WTC11 (cell line): ENCODE data around the gene KCNH6. TPM values are rescaled to one million over a fixed set of nuclear protein-coding genes. Genes with fewer than 3 reads are reported as not detected.

Source experiments
- ATAC-seq: fragments of 200-7000 bp; cut with Tn5 transposase; 2 replicates; pipeline ENCODE4 v1.10.0; 2021; ENCODE audit warnings: mild to moderate bottlenecking, moderate library complexity
- CTCF ChIA-PET: fragments of 300-600 bp; sonication (Branson Sonifier 250); formaldehyde crosslinking; loops from one replicate; lab custom pipeline; 2021; ENCODE audit warnings: antibody characterized with exemption; lab: Charles Lee
- POLR2A ChIA-PET: fragments of 350-600 bp; sonication (Branson Sonifier 250); formaldehyde crosslinking; loops from one replicate; lab custom pipeline; 2021; ENCODE audit warnings: antibody characterized with exemption; lab: Charles Lee
- DNase-seq: peaks from one replicate; pipeline ENCODE4 v3.0.0; 2021; ENCODE audit warnings: low spot score
- H3K27ac Mint-ChIP-seq: 2 replicates; pipeline ENCODE4 v1.8.0; 2021; ENCODE audit warnings: mixed read lengths
- H3K27me3 Mint-ChIP-seq: 2 replicates; pipeline ENCODE4 v1.8.0; 2021; ENCODE audit warnings: low read depth, mild to moderate bottlenecking, moderate library complexity, mixed read lengths
- H3K36me3 Mint-ChIP-seq: 2 replicates; pipeline ENCODE4 v1.8.0; 2021; ENCODE audit warnings: mixed read lengths
- H3K4me1 Mint-ChIP-seq: 2 replicates; pipeline ENCODE4 v1.8.0; 2022; ENCODE audit warnings: mixed read lengths
- H3K4me3 Mint-ChIP-seq: 2 replicates; pipeline ENCODE4 v1.8.0; 2021; ENCODE audit warnings: mild to moderate bottlenecking, moderate library complexity, mixed read lengths
- H3K9me3 Mint-ChIP-seq: 2 replicates; pipeline ENCODE4 v1.8.0; 2021; ENCODE audit warnings: mixed read lengths
- CREM ChIP-seq: sonication (generic); formaldehyde crosslinking; IDR thresholded peaks from 2 replicates; pipeline ENCODE4 v1.8.1; 2022; ENCODE audit warnings: mild to moderate bottlenecking, missing genetic modification reagents, moderate library complexity
- GRHL2 ChIP-seq: fragments of 250-450 bp; sonication (Bioruptor Pico); IDR thresholded peaks from 2 replicates; pipeline ENCODE4 v1.8.0; 2022; ENCODE audit warnings: mild to moderate bottlenecking, moderate library complexity; ENCODE audit not compliant: insufficient replicate concordance, severe bottlenecking
- GTF2I ChIP-seq: fragments of 250-450 bp; sonication (Bioruptor Pico); conservative IDR thresholded peaks from 2 replicates; pipeline ENCODE4 v1.4.0; 2021; ENCODE audit warnings: mild to moderate bottlenecking
- IRF2 ChIP-seq: sonication (generic); formaldehyde crosslinking; IDR thresholded peaks from 2 replicates; pipeline ENCODE4 v1.8.0; 2022; ENCODE audit warnings: low read depth, missing genetic modification reagents, borderline replicate concordance
- JAZF1 ChIP-seq: fragments of 250-450 bp; sonication (Bioruptor Pico); IDR thresholded peaks from 2 replicates; pipeline ENCODE4 v1.9.0; 2021; ENCODE audit warnings: moderate library complexity, mild to moderate bottlenecking, inconsistent platforms
- NFATC4 ChIP-seq: fragments of 250-450 bp; sonication (Bioruptor Pico); IDR thresholded peaks from 2 replicates; pipeline ENCODE4 v1.9.0; 2021; ENCODE audit warnings: mild to moderate bottlenecking
- PRRX2 ChIP-seq: fragments of 250-450 bp; sonication (Bioruptor Pico); IDR thresholded peaks from 2 replicates; pipeline ENCODE4 v1.8.0; 2021; ENCODE audit warnings: mild to moderate bottlenecking
- RORB ChIP-seq: fragments of 250-450 bp; sonication (Bioruptor Pico); IDR thresholded peaks from 2 replicates; pipeline ENCODE4 v1.9.0; 2021; ENCODE audit warnings: mild to moderate bottlenecking
- ZNF138 ChIP-seq: sonication (generic); formaldehyde crosslinking; conservative IDR thresholded peaks from 2 replicates; pipeline ENCODE4 v1.8.1; 2022; ENCODE audit warnings: mild to moderate bottlenecking, moderate library complexity, missing genetic modification reagents
- ZNF423 ChIP-seq: fragments of 250-450 bp; sonication (Bioruptor Pico); IDR thresholded peaks from 2 replicates; pipeline ENCODE4 v2.1.2; 2022; ENCODE audit warnings: mild to moderate bottlenecking, moderate library complexity
- total RNA-seq: library from RNA; stranded (reverse); gene quantifications from 3 replicates; pipeline ENCODE4 v1.2.3, GENCODE V29; 2021
- TF ChIP-seq, protein P1 (sequence below): sonication (generic); formaldehyde crosslinking; IDR thresholded peaks from 2 replicates; pipeline ENCODE4 v1.8.1; 2022; ENCODE audit warnings: mild to moderate bottlenecking, missing genetic modification reagents, moderate library complexity, borderline replicate concordance
- TF ChIP-seq, protein P2 (sequence below): fragments of 250-450 bp; sonication (Bioruptor Pico); IDR thresholded peaks from 2 replicates; pipeline ENCODE4 v1.8.0; 2021; ENCODE audit warnings: mild to moderate bottlenecking
- TF ChIP-seq, protein P3 (sequence below): sonication (generic); formaldehyde crosslinking; conservative IDR thresholded peaks from 2 replicates; pipeline ENCODE4 v1.8.1; 2023; ENCODE audit warnings: mild to moderate bottlenecking, low read depth, missing genetic modification reagents, moderate library complexity
- TF ChIP-seq, protein P4 (sequence below): sonication (generic); formaldehyde crosslinking; IDR thresholded peaks from 2 replicates; pipeline ENCODE4 v1.8.0; 2023; ENCODE audit warnings: missing genetic modification reagents, mild to moderate bottlenecking, borderline replicate concordance

Gene KCNH6
- total RNA-seq, 1 experiment from 2014 or later, result 2.1 TPM

DNA sequence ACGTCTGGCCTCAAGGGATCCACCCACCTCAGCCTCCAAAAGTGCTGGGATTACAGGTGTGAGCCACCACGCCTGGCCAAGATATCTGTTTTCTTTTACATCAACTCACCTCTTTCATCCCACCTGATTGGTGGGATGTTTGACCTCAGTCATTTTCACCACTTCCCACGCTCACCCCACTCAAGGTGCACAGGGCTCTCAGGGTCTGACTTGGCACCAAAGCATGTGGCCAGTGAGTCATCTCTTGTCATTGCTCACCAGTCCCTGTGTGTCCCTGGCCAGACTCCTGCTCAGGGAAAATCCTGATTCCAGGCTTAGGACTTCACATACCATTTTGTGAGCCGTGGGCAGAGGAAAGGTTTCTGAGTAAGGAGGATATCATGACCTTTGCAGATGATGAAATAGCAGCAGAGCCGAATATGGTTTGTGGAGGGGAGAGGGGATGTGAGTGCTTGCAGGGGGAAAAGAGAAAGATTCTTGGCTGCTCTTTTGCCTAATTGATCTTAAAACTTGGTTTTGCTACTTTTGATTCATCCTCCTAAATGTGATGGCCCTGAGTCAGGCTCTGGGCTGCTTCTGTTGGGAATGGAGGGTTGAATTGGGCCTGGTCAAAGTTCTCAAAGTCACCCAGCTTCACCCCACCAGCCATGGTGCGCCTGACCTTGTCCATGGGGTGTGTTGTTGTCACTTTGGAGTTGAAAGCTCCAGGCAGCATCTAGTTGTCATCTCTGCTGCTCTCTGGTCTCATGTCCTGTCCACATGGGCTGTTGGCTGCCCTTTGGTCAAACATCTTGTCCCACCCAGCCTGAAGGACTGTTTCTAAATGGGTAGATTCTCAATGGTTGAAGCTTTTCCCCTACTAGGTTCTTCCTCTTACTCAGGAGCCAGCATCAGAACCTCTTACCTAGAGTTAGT, 6.0 kb upstream of the KCNH6 start:
- DNase-seq (no peak), ATAC-seq (no peak)
- POLR2A ChIA-PET, result no interaction called here
- peaks cover 21% of the 10 kb centered on the region for H3K4me1 Mint-ChIP-seq
- H3K27me3 Mint-ChIP-seq, result no peaks in the 10 kb centered on the region
- no peak overlapping the region for H3K27ac Mint-ChIP-seq
- TF ChIP-seq JAZF1 (CRISPR knock-in tag) (no peak), ZNF138 (CRISPR knock-in tag) (no peak), ZNF423 (no peak), PRRX2 (CRISPR knock-in tag) (no peak), CREM (no peak), GTF2I (CRISPR knock-in tag) (no peak), NFATC4 (CRISPR knock-in tag) (no peak), IRF2 (CRISPR knock-in tag) (no peak), RORB (no peak)
- TF ChIP-seq, protein P1, sequence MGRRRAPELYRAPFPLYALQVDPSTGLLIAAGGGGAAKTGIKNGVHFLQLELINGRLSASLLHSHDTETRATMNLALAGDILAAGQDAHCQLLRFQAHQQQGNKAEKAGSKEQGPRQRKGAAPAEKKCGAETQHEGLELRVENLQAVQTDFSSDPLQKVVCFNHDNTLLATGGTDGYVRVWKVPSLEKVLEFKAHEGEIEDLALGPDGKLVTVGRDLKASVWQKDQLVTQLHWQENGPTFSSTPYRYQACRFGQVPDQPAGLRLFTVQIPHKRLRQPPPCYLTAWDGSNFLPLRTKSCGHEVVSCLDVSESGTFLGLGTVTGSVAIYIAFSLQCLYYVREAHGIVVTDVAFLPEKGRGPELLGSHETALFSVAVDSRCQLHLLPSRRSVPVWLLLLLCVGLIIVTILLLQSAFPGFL (CRISPR knock-in tag), result no peak
- TF ChIP-seq, protein P2, sequence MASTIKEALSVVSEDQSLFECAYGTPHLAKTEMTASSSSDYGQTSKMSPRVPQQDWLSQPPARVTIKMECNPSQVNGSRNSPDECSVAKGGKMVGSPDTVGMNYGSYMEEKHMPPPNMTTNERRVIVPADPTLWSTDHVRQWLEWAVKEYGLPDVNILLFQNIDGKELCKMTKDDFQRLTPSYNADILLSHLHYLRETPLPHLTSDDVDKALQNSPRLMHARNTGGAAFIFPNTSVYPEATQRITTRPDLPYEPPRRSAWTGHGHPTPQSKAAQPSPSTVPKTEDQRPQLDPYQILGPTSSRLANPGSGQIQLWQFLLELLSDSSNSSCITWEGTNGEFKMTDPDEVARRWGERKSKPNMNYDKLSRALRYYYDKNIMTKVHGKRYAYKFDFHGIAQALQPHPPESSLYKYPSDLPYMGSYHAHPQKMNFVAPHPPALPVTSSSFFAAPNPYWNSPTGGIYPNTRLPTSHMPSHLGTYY, result no peak
- TF ChIP-seq, protein P3, sequence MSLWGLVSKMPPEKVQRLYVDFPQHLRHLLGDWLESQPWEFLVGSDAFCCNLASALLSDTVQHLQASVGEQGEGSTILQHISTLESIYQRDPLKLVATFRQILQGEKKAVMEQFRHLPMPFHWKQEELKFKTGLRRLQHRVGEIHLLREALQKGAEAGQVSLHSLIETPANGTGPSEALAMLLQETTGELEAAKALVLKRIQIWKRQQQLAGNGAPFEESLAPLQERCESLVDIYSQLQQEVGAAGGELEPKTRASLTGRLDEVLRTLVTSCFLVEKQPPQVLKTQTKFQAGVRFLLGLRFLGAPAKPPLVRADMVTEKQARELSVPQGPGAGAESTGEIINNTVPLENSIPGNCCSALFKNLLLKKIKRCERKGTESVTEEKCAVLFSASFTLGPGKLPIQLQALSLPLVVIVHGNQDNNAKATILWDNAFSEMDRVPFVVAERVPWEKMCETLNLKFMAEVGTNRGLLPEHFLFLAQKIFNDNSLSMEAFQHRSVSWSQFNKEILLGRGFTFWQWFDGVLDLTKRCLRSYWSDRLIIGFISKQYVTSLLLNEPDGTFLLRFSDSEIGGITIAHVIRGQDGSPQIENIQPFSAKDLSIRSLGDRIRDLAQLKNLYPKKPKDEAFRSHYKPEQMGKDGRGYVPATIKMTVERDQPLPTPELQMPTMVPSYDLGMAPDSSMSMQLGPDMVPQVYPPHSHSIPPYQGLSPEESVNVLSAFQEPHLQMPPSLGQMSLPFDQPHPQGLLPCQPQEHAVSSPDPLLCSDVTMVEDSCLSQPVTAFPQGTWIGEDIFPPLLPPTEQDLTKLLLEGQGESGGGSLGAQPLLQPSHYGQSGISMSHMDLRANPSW, result no peak
- H3K4me3 Mint-ChIP-seq, result no peak overlapping the region
- CTCF ChIA-PET, result no interaction called here
- H3K36me3 Mint-ChIP-seq, result no peaks in the 10 kb centered on the region
- no peaks in the 10 kb centered on the region for H3K9me3 Mint-ChIP-seq

DNA sequence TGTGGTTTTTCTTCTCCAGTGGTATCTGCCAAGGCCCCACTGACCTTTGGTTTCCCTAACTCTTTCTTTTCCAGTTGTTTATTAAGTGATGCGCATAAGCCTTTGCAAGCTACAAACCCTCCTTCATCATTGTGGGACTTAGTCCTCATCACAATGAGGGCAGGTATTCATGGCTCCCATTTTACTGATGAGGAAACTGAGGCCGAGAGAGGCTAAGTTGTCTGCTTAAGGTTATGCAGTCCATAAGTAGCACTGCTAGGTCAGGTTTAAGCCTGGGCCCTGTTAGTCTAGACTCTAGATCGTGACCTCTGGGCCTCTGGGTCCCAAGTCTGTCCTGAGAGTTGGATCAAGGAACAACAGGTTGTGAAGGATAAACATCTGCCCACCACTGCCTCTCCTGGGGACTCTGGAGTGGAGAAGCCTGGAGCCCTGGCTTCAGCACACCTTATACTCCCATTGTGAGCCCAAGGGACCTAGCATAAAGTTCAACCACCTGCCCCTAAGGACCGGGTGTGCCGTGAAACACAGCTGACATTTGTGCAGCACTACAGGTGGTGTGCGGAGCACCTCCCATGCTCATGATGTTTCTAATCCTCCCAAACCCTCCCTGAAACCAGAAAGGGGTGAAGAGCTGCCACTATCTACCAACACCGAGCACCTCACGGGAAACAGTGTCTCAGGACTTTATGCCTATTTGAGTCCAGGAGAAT, 5.2 kb upstream of the KCNH6 start:
- no peak for ATAC-seq
- ChIA-PET POLR2A (no interaction called here), CTCF (interaction anchor here (1.3 kb wide), 1 partner anchor 20 kb away, joined by 6 read pairs; no protein-coding TSS in a partner anchor)
- H3K36me3 Mint-ChIP-seq, result no peaks in the 10 kb centered on the region
- no peaks in the 10 kb centered on the region for H3K27me3 Mint-ChIP-seq
- peaks cover 25% of the 10 kb centered on the region for H3K4me1 Mint-ChIP-seq
- TF ChIP-seq, protein P4, sequence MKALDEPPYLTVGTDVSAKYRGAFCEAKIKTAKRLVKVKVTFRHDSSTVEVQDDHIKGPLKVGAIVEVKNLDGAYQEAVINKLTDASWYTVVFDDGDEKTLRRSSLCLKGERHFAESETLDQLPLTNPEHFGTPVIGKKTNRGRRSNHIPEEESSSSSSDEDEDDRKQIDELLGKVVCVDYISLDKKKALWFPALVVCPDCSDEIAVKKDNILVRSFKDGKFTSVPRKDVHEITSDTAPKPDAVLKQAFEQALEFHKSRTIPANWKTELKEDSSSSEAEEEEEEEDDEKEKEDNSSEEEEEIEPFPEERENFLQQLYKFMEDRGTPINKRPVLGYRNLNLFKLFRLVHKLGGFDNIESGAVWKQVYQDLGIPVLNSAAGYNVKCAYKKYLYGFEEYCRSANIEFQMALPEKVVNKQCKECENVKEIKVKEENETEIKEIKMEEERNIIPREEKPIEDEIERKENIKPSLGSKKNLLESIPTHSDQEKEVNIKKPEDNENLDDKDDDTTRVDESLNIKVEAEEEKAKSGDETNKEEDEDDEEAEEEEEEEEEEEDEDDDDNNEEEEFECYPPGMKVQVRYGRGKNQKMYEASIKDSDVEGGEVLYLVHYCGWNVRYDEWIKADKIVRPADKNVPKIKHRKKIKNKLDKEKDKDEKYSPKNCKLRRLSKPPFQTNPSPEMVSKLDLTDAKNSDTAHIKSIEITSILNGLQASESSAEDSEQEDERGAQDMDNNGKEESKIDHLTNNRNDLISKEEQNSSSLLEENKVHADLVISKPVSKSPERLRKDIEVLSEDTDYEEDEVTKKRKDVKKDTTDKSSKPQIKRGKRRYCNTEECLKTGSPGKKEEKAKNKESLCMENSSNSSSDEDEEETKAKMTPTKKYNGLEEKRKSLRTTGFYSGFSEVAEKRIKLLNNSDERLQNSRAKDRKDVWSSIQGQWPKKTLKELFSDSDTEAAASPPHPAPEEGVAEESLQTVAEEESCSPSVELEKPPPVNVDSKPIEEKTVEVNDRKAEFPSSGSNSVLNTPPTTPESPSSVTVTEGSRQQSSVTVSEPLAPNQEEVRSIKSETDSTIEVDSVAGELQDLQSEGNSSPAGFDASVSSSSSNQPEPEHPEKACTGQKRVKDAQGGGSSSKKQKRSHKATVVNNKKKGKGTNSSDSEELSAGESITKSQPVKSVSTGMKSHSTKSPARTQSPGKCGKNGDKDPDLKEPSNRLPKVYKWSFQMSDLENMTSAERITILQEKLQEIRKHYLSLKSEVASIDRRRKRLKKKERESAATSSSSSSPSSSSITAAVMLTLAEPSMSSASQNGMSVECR (CRISPR knock-in tag), result no peak
- TF ChIP-seq GRHL2 (CRISPR knock-in tag), result no peak
- no peak for TF ChIP-seq RORB
- H3K4me3 Mint-ChIP-seq, result no peak overlapping the region
- DNase-seq, result no peak
- no peak overlapping the region for H3K27ac Mint-ChIP-seq
- no peaks in the 10 kb centered on the region for H3K9me3 Mint-ChIP-seq
